Measurements from ENCODE around the gene SCRN3. TPM values are rescaled to one million over a fixed set of nuclear protein-coding genes. Genes with fewer than 3 reads are reported as not detected.

SCRN3 gene
- total RNA-seq, 1 donor from 2014 or later: 20.6 TPM

DNA sequence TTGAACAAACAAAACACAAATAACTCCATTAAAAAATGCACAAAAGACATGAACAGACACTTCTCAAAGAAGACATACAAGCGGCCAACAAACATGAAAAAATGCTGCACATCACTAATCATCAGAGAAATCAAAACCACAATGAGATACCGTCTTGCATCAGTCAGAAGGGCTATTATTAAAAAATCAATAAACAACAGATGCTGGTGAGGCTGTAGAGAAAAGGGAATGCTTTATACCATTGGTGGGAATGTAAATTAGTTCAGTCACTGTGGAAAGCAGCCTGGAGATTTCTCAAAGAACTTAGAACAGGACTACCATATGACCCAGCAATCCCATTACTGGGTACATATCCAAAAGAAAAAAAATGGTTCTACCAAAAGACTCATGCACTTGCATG lies 53.5 kb downstream of the SCRN3 start:
- Histone ChIP-seq H3K4me3 (ENCODE audit: low read depth, low read length) (no peak overlapping the region), H3K36me3 (ENCODE audit: control insufficient read depth, insufficient read depth, low read length) (no peaks in the 10 kb centered on the region), H3K27me3 (ENCODE audit: control insufficient read depth, insufficient read depth, low read length) (no peaks in the 10 kb centered on the region)
- TF ChIP-seq, protein P1, sequence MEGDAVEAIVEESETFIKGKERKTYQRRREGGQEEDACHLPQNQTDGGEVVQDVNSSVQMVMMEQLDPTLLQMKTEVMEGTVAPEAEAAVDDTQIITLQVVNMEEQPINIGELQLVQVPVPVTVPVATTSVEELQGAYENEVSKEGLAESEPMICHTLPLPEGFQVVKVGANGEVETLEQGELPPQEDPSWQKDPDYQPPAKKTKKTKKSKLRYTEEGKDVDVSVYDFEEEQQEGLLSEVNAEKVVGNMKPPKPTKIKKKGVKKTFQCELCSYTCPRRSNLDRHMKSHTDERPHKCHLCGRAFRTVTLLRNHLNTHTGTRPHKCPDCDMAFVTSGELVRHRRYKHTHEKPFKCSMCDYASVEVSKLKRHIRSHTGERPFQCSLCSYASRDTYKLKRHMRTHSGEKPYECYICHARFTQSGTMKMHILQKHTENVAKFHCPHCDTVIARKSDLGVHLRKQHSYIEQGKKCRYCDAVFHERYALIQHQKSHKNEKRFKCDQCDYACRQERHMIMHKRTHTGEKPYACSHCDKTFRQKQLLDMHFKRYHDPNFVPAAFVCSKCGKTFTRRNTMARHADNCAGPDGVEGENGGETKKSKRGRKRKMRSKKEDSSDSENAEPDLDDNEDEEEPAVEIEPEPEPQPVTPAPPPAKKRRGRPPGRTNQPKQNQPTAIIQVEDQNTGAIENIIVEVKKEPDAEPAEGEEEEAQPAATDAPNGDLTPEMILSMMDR (IDR thresholded peaks at IDR 0.05; ENCODE audit: insufficient read depth, low read length, poor library complexity, severe bottlenecking): no peak
- no peak for DNase-seq (ENCODE audit: low read depth)

GRCh38 chr2:174450021-174450816 lies 54.7 kb downstream of the SCRN3 start:
- no peak for DNase-seq (ENCODE audit: low read depth)

GRCh38 chr2:174454566-174454965 lies 59.0 kb downstream of the SCRN3 start:
- no peaks in the 10 kb centered on the region for H3K36me3 ChIP-seq (ENCODE audit: control insufficient read depth, insufficient read depth, low read length)
- TF ChIP-seq, protein P1 (IDR thresholded peaks at IDR 0.05; ENCODE audit: insufficient read depth, low read length, poor library complexity, severe bottlenecking): no peak
- no peak for DNase-seq (ENCODE audit: low read depth)
- no peak overlapping the region for H3K4me3 ChIP-seq (ENCODE audit: low read depth, low read length)
- H3K27me3 ChIP-seq (ENCODE audit: control insufficient read depth, insufficient read depth, low read length): no peaks in the 10 kb centered on the region

More at GRCh38 chr2:174450021-174450816, 54.7 kb downstream of the SCRN3 start:
- H3K4me3 ChIP-seq (ENCODE audit: low read depth, low read length): no peak overlapping the region
- H3K36me3 ChIP-seq (ENCODE audit: control insufficient read depth, insufficient read depth, low read length): no peaks in the 10 kb centered on the region
- TF ChIP-seq, protein P1 (IDR thresholded peaks at IDR 0.05; ENCODE audit: insufficient read depth, low read length, poor library complexity, severe bottlenecking): no peak
- H3K27me3 ChIP-seq (ENCODE audit: control insufficient read depth, insufficient read depth, low read length): no peaks in the 10 kb centered on the region

DNA sequence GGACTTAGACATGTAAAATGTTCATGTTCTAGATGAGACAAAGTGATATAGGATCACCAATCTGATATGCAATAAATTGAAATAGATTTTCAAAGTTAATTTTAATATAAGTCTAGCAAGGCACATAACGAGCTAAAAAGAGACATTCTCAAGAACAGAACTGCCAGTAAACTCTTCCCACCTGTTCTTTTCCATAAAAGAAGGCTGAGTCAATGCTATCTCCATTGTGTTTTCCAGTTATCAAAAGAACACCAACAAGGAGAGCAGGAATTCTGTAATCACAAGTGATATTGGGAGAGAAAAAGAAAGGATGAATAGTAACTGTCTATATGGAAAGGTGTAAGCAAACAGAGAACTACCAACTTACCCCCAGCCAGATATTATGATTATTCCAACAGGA lies 65.7 kb downstream of the SCRN3 start:
- no peak for DNase-seq (ENCODE audit: low read depth)
- TF ChIP-seq, protein P1 (IDR thresholded peaks at IDR 0.05; ENCODE audit: insufficient read depth, low read length, poor library complexity, severe bottlenecking): no peak
- no peaks in the 10 kb centered on the region for H3K36me3 ChIP-seq (ENCODE audit: control insufficient read depth, insufficient read depth, low read length)
- no peak overlapping the region for H3K4me3 ChIP-seq (ENCODE audit: low read depth, low read length)
- H3K27me3 ChIP-seq (ENCODE audit: control insufficient read depth, insufficient read depth, low read length): no peaks in the 10 kb centered on the region

DNA sequence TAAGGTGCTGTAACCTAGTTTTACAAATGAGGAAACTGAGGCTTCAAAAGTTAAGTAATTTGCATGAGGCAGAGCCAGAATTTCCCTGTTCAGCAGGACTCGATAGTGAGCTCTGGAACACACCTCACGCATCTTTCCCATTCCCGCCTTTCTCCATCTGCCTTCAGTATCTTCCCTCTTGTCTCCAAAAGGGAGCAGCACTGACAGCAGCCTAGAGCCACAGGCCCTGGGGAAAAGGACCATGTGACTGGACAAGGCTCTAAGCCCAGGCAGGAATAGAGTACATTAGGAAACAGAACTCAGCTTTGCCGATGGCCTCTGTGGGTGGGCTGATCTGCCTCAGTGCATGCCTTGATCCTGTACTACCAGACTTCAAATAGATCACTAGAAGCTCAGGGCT lies 69.8 kb downstream of the SCRN3 start:
- H3K27me3 ChIP-seq (ENCODE audit: control insufficient read depth, insufficient read depth, low read length): no peaks in the 10 kb centered on the region
- no peaks in the 10 kb centered on the region for H3K36me3 ChIP-seq (ENCODE audit: control insufficient read depth, insufficient read depth, low read length)
- TF ChIP-seq, protein P1 (IDR thresholded peaks at IDR 0.05; ENCODE audit: insufficient read depth, low read length, poor library complexity, severe bottlenecking): no peak
- H3K4me3 ChIP-seq (ENCODE audit: low read depth, low read length): no peak overlapping the region
- no peak for DNase-seq (ENCODE audit: low read depth)

DNA sequence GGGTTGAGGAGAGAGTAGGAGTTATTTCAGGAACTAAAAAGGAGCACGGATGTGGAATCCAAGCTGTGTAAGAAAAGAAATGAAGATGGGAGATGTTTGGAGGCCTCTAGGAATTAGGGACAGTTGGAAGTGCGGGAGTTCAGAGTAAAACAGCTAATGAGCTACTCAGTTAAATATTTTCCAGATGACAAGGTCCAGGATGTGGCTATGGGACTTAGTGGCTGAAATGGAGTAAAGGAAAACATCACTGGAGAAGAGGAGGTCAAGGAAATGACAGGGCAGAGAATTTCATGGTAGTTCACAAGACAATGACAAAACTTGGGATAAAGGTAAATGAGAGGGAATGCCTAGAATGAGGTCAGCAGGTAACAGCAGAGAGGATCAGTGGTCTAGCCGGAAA lies 78.3 kb downstream of the SCRN3 start:
- H3K36me3 ChIP-seq (ENCODE audit: control insufficient read depth, insufficient read depth, low read length): no peaks in the 10 kb centered on the region
- no peak for DNase-seq (ENCODE audit: low read depth)
- TF ChIP-seq, protein P1 (IDR thresholded peaks at IDR 0.05; ENCODE audit: insufficient read depth, low read length, poor library complexity, severe bottlenecking): no peak
- no peaks in the 10 kb centered on the region for H3K27me3 ChIP-seq (ENCODE audit: control insufficient read depth, insufficient read depth, low read length)
- no peak overlapping the region for H3K4me3 ChIP-seq (ENCODE audit: low read depth, low read length)
